ENCODE data around the gene MIF4GD. TPM values are rescaled to one million over a fixed set of nuclear protein-coding genes. Genes with fewer than 3 reads are reported as not detected.

The MIF4GD gene
- total and polyA plus RNA-seq, 2 donors (not counting 1 experiment from before 2014, with no cell fraction given) = 41.5 to 87.4 TPM

- POLR2A ChIA-PET = interaction anchor here (0.6 kb wide), 2 partner anchors 364 to 663 kb away, joined by 4 to 14 read pairs; no protein-coding TSS in a partner anchor
- no peaks in the 10 kb centered on the region for H3K9me3 Mint-ChIP-seq (ENCODE audit: insufficient read depth)
These were observed 33.7 kb downstream of the MIF4GD start for GRCh38 chr17:75237100-75238014.

More at GRCh38 chr17:75237100-75238014, 33.7 kb downstream of the MIF4GD start:
- Mint-ChIP-seq H3K4me1 (peaks cover 21% of the 10 kb centered on the region), H3K27ac (peak overlapping the region; percentile 16), H3K27me3 (no peaks in the 10 kb centered on the region), H3K4me3 (no peak overlapping the region)
- Histone ChIP-seq H3K79me2 (ENCODE audit: control insufficient read depth, insufficient read depth, low read length) (peaks cover 3% of the 10 kb centered on the region), H3K4me1 (ENCODE audit: control insufficient read depth in 2 of 2, insufficient read depth in 2 of 2, low read length in 2 of 2) (peaks cover 10 to 26% of the 10 kb centered on the region in 2 donors), H3K36me3 (replicated peaks in 1 of 2; ENCODE audit: control extremely low read depth in 1 of 2, control insufficient read depth in 1 of 2, extremely low read depth in 1 of 2, insufficient read depth in 2 of 2, low read length in 1 of 2) (peaks cover 20 to 88% of the 10 kb centered on the region in 2 experiments), H2AFZ (ENCODE audit: insufficient read depth, low read depth, low read length, poor library complexity, severe bottlenecking) (no peak overlapping the region), H3K27me3 (replicated peaks in 1 of 4; ENCODE audit: control extremely low read depth in 1 of 4, control insufficient read depth in 3 of 4, insufficient read depth in 4 of 4, low read length in 3 of 4) (no peaks in the 10 kb centered on the region), H4K20me1 (ENCODE audit: control insufficient read depth, insufficient read depth, low read length, poor library complexity, severe bottlenecking) (no peaks in the 10 kb centered on the region), H3K4me3 (ENCODE audit: control extremely low read depth in 1 of 5, extremely low read depth in 1 of 5, insufficient read depth in 1 of 5, low read depth in 2 of 5, low read length in 4 of 5) (no peak overlapping the region), H3K27ac (ENCODE audit: low read length in 2 of 2) (no peak overlapping the region), H3K9me3 (ENCODE audit: control extremely low read depth in 1 of 3, control insufficient read depth in 2 of 3, insufficient read depth in 1 of 3, low read length in 2 of 3) (no peaks in the 10 kb centered on the region), H3K9ac (ENCODE audit: low read length) (no peak overlapping the region), H3K4me2 (replicated peaks; ENCODE audit: low read depth, low read length, poor library complexity, severe bottlenecking) (no peak overlapping the region)
- no peak for TF ChIP-seq EZH2 (IDR thresholded peaks at IDR 0.05; ENCODE audit: borderline replicate concordance, insufficient read depth, low read depth, low read length, poor library complexity, severe bottlenecking)
- no peak for TF ChIP-seq CTCF (IDR thresholded peaks at IDR 0.05)
- intact Hi-C loops (cut with micrococcal nuclease) = loop anchor here (1.0 kb wide), 3 partner anchors 123 to 276 kb away; partner anchors contain the start of gene ARMC7
- DNase-seq (no peak), ATAC-seq (ENCODE audit: low read depth) (no peak)
- CTCF ChIA-PET = interaction anchor here (0.5 to 3.8 kb wide), 15 partner anchors 7 to 776 kb away, joined by 3 to 25 read pairs (median 3); partner anchors contain the start of genes MIF4GD and NUP85
- WGBS (ENCODE audit: insufficient coverage) = 90% methylated on average over 8 of the region's 12 CpGs

Data from B cell (primary cell).